ENCODE measurements around the gene PRELID2. TPM values are rescaled to one million over a fixed set of nuclear protein-coding genes. Genes with fewer than 3 reads are reported as not detected.

PRELID2 gene
- total RNA-seq, 1 donor from 2014 or later, result 27.9 TPM

DNA sequence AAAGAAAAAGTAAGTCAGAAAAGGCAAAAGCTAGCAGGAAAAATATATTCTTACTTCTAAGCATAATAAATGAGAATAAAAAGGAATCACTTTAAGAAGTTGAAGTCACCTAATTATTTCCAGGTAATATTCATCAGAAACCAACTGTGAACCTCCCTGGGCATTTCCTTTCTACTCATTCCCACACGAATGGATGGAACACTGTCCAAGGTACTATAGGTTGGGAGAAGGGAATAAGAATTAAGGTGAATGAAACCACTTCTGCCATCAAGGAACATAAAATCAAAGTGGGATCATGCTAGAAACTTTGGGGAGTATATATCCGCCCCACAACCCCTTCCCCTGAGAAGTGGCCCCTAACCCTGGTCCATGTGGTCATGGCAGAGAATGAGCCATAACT lies 41.6 kb downstream of the PRELID2 start:
- DNase-seq, result no peak

DNA sequence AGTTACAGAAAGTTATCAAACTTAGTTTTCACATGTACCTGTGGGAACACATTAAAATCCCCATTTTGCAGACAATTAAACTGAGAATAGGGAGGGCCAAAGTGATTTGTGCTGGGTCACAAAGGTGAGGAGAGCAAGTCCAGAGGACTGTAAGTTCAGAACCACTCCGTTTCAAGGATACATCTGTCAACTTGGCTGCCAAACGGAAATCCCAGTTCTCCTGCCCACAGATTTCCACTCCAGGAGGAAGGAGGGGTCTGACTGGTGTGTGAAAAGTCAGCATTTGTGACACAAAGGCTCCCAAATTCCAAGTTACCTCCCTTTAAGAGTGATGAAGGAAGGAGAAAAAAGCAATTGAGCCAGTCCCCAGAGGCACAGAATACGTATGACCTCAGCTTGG lies 42.3 kb downstream of the PRELID2 start:
- peak; percentile 48 for DNase-seq

DNA sequence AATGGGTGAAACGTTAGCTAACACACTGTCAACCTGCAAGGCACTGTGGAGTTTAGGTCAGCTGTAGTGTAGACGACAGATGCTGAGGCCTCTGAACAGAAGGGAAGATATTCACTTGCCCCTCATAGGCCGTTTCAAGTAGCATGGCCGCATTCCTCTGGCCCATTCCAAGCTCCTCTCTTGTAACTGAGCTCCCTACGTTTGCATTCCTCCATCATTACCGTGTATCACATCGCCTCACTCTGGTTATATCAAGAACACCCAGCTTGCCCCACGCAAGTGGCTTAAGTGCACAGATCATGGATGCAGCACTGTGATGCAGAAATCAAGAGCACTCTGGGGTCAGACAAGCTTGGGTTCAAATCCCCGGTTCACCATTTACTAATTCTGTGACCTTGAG lies 43.3 kb downstream of the PRELID2 start:
- no peak for DNase-seq

DNA sequence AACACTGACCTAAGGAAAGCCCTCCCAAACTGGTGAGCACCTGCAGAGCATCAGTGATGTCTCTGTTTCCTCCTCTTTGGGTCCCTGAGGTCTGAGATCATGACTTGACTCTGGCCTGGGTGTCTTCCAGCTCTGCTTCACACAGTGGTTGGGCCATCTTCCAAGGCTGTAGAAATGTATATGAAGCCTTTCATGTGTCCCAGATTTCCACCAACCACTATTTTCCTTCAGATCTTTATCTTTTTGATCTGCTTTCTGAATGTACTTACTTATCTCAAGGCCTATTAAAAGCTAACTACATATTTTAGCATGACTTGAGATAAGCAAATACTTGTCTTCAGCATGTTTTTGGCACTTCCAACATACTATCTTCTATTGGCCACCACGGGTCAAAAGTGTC lies 47.1 kb downstream of the PRELID2 start:
- no peak for DNase-seq

DNA sequence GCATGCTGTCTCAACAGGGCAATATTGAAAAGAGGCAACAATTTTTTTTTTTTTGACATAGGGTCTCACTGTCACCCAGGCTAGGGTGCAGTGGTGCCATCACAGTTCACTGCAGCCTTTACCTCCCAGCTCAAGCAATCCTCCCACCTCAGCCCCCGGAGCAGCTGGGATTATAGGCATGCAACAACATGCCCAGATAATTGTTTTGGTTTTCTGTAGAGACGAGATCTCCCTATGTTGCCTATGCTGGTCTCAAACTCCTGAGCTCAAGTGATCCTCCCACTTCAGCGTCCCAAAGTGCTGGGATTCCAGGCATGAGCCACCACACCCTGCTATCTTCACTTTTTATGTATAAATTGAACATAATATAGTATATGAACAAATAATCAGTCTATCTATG lies 47.6 kb downstream of the PRELID2 start:
- DNase-seq, result no peak

DNA sequence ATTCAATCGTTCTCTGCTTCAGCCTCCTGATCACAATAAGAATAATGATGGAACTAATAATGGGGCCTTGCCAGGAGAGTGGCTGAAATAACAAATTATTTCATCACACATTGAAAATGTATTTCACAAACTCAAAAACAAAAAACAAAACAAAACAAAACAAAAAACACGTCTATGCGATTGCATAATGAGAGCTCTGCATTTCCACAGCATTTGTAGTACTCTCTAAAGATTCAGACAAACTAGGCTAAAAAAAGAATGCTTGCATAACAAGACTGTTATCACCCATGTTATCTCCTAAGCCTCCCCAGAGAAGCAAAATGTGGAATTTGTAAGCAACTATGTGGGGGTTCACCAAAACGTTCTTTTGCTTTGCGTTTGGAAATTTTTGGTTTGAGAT lies 48.1 kb downstream of the PRELID2 start:
- no peak for DNase-seq

DNA sequence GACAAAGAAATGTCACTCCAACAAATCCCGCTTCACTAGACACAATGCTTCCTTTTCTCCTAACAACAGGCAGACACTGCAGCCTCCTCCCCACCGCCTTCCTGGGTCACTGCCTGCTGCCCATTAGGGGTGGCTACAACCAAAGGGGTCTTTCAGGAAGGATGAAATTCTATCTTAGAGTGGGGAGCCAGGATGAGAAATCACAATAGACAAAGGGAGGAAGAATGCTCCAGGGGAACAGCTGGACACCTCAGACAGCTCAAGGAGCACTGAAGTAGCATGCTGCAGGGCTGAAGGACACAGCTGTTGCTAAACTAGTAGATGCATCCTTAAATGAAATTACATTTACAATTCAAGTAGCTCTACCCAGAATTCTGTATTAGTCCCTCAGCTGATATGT lies 54.2 kb downstream of the PRELID2 start:
- no peak for DNase-seq

DNA sequence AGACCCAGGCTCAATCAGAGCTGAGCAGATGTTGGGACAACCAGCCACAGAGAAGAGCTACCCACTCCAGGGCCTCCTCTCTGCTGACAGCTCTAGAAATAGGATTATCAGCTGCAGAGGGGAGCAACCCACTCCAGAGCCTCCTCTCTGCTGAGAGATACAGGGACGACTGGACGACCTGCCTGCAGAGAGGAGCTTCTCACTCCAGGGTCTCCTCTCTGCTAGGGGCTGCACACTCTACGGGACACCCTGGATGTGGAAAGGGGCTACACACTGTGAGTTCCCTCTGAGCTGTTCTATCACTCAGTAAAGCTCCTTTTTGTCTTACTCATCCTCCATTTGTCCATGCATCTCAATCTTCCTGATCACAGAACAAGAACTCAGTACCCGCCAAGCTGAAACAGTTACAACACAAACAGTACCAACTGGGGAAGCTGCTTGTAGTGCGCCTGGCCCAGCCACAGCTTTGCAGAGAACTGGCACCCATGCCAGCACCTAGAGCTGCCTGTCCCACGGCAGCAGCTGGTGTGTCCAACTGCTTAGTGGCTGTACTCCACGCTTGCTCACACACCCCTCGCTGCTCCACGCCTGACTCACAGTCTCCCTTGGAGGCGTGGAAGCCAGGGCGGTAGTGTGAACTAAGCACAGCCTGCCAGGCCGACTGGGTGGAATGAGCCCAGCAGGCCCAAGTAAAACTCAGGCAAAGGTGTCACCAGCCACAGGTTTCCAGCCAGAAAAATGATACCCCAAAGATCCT lies 56.8 kb downstream of the PRELID2 start:
- DNase-seq, result no peak

DNA sequence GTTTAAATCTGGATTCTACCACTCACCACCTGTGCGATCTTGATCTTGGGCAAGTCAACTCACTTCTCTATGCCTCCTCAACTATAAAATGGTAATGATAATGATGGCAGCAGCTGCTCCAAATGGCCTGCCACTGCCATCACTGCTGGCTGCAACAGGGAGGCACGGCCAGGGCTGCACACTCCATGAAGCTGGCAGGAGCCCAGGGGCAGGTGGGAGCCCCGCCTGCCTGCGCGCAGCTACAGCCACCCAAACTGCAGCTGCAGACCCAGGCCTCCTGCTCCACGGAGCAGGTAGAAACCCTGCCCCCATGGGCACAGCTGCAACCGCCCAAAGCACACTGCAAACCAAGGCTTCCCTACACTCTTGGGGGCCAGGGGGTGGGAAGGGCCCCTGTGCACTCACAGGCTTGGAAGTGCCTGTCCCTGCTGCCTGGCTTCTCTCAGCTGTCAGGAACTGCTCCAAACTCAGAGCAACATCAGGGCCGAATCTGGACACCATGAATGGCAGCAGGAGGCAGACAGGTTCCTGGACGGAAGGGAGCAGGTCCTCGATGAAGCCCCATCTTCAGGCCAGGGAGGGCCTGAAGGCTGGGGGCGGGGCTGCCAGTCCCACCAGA lies 57.6 kb downstream of the PRELID2 start:
- DNase-seq, result no peak

DNA sequence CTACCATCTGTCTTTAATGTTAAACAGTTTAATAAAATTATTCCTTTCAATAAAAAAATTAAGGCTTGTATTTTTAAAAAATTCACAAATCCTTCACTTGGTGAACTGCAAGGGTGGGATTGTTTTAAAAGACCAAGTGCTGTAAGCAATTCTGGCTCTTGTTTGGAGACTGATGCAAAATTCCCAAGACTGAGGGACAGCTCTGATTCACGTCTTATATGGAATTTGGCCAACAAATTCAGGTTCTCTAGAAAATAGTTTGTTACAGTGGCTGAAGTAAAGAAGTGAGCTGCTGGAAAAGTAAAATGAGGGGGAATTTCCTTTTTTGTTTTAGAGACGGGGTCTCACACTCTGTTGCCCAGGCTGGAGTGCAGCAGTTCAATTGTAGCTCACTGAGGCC lies 58.3 kb downstream of the PRELID2 start:
- DNase-seq, result no peak

DNA sequence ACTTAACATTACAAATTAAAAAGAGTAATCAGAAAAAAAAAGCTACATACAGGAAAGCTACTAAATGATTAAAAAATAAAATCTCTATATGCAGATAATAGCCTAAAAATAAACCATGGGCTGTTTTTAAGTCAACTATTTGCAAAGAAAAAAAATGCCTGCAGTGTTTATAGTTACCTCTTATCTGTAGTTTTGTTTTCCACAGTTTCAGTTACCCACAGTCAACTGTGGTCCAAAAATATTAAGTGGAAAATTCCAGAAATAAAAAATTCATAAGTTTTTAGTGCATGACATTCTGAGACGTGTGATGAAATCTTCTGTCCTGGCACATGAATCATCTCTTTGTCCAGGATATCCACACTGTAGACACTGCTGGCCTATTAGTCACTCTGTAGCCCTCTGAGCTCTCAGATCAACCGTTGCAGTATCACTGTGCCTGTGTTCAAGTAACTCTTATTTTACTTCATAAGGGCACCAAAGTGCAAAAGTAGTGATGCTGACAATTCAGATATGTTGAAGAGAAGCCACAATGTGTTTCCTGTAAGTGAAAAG lies 59.2 kb downstream of the PRELID2 start:
- peak; percentile 78 for DNase-seq

DNA sequence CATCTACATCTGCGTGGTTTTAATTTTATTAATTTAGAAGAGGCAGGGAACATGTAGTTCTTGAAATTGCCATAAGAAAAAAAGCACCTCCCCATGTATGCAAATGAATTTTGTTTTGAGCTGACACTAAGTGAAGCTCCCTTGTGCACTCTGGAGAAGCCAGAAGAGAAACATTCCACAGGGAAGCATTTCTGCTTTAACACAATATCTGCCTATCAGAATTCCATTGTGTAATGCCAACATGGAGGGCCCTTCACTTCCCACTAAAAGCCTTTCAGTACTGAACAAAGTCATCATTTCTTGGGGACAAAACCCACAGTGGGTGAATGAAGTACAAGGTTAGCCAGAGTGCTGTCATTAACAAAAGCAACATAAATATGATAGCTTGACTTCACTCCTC lies 59.7 kb downstream of the PRELID2 start:
- no peak for DNase-seq

DNA sequence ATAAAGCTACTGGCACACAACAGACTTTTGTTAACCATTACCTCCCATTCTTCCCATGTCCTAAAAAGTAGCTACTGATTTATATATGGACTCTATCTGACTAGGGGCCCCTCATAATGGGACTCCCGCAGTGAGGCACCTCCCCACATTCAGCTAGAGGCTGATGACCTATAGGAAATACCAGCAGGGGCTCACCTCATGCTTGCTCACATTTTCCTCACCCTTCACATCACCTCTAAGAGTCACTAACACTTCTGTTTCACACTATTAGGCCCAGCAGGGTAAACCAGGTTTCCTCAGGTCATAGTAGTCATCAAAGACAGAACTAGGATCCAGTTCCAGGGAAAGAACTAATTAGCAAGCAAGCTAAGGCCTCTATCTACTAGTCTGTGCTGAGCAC lies 60.7 kb downstream of the PRELID2 start:
- no peak for DNase-seq

DNA sequence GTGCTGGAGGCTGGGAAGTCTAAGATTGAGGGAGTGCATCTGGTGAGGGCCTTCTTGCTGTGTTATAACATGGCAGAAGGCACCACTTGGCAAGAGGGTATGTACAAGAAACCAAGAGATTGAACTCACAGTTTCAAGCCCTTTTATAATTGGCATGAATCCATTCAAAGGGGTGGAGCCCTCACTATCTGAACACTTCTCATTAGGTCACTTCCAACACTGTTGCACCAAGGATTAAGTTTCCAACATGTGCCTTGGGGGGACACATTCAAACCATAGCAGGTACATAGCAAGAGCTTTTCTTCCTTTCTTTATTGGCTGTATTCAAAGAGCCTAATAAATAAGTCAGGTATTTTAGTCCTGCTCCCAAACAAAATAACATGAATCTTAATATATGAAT lies 62.7 kb downstream of the PRELID2 start:
- DNase-seq, result no peak

DNA sequence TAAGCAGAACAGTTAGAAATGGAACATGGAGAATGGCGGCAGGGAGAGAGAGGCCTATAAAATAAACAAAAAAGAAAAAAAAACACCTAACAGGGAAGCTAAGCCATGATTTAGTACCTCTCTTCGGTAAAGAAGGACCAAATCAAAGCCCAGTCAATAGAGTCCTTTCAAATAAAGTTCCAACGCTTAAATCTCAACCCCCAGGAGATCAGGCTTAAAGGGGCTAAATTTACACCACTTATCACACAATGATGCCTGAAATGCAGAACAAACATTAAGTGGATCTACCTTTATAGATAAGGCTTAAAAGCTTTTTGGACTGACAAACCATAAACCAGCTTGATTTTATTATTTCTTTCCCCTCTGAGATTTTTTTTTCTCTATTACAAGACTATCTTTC lies 66.3 kb downstream of the PRELID2 start:
- DNase-seq, result no peak

DNA sequence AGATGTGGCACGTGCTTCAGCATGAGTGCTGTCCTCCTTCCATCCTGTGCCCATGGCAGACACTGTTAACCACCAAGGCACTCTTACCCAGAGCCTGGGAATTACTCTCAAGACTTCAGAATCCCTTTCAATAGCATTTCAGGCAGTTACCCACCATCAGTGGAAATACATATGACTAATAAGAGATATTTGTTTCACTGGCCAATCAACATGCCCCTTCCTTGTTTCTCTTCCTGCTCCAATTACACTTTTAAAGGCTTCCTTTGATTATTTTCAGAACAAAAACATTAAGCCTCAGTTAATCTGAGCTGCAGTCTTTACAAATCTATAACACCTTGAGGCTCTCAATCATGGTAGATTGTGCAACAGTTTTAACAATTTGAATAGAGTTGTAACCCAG lies 70.8 kb downstream of the PRELID2 start:
- peak; percentile 57 for DNase-seq

DNA sequence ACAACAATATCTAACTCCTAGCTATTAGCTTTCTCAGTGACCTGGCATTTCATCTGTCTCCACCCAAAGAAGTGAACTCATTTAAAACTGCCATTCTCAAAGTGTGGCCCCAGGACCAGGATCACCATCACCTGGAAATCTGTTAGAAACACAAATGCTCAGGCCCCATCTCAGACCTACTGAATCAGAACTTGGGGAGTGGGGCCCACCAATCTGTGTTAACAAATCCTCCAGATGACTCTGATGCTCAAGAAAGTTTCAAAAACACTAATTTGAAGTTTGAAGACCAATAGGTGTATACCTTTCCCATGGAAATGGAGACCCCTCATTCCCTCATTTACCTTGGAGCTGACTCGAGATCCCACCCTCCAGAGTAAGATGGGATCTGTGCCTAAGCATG lies 72.3 kb downstream of the PRELID2 start:
- no peak for DNase-seq

DNA sequence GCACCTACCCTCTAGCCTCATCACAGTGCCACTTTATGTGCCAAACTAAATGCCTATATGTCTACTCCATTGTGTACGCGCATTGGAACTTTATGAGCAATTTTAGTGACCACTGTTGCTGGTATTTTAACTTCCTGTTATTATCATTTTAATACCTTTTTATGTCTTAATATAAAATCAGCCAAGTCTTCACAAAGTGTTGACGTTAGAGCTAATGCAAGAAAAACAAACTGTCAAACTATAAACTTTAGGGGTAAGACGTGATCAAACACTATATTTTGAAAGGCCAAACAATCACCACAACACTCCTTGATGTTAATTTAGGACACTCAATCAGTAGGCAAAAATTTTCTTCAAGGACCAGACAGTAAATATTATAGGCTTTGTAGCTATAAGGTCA lies 73.9 kb downstream of the PRELID2 start:
- DNase-seq, result no peak

DNA sequence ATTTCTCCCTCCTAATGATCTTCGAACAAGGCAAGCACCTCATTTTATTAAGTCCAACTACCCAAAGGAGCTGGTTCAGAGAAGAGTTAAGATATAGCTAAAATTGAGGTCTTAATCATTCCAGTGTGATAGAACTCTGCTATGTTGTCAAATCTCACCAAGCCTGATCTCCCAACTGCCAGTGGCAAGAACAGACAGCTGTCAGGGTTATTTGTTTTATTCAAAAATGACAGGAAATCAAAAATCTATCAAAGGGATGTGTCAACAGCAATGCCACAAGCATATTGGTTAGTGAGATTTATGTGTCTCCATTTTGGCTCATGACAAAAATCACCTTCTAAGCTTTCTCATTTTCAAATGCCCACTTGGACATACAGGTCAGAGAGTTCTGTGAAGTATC lies 74.5 kb downstream of the PRELID2 start:
- DNase-seq, result no peak

DNA sequence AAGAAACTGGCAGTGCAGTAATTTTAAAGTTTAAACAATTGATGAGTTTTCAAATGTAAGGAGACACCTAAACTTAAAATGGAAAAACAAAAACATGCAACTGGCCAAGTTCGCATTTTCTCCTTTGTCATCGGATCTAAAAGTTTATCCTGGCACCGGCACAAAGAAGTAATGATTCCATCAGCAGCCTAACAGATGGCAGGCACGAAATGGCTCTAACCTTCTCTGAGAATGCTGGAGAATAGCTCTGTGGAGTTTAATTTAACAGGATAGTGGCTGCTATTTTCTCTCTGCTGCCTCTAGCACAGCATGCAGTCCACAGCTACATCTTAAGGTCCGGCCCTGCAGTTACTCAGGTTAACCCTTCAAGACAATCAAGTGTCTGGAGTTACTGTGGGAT lies 82.2 kb downstream of the PRELID2 start:
- DNase-seq, result peak; percentile 54

DNA sequence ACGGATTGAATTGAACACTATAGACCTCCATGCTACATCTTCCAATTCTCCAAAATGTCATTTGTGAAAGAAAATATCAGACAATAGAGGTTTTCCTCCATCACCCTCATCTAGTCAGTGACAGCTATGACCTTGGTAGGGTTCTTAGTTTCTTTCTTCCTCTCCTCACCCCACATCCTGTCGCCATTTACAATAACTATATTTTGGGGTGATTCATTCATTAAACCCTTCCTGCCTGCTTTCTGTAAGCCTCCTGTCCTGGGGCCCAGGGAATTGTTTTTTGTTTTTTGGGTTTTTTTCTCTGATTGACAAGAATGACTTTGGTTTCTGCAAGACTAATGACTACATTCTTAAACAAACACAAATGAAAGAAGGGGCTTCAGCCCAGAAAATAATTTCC lies 82.6 kb downstream of the PRELID2 start:
- DNase-seq, result peak; percentile 43

DNA sequence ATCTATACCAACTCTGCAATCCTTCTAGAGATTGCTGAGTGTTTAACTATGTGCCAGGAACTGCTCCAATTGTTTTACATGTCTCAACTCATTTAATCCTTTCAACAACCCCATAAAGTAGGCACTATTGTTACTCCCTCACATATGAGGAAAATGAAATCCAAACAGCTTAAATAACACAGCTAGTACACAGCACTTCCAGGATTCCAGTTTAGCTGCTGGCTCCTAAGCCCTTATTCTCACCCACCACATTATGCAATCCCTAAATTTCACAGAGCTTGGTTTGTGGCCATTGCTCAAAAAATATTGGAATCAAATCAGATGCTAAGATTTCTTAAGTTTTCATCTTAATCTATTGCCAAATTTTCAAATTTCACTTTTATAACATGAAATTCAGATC lies 84.9 kb downstream of the PRELID2 start:
- DNase-seq, result no peak

DNA sequence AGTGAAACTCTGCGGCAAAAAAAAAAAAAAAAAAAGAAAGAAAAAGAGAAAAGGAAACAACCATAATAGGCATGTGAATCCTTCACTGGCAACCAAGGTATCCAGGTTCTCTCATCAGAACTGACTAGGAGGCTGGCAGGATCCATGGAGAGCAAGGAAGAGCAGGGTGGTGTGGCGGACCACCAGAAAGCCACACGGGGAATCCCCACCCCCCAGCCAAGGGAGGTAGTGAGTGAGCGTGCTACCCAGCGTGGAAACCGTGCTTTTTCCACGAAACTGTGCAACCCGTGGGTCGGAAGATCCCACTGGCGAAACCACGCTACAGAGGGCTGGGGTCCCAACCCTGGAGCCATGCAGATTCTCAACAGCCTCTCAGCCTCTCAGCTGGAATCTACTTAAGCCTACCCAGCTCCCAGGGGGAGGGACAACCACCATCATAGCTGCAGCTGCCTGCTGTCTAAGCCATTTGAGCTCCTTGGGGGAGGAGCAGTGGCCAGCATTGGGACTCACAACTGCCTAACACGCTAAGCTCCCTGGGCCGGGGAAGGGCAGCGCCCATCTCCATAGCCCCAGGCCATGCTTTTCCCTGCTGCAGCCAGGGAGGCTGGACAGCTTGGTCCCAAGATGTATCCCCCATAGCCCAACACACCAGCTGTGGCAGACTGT lies 91.6 kb downstream of the PRELID2 start:
- no peak for DNase-seq

DNA sequence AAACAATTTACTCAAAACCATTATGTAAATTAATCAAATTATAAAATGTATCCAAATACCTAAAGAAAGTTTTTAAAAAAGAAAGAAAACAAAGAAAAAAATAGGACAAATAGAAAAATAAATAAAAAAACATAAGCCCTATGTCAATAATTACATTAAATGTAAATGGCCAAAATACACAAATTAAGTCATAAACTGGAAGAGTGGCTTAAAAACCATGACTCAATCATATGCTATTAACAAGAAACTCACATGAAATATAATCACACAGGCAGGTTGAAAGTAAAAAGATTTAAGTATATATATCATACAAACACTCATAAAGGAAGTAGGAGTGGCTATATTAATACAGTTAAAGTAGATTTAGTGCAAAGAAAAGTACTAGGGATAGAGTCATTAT lies 95.3 kb downstream of the PRELID2 start:
- no peak for DNase-seq
